D721Med (cell line): ENCODE measurements around the gene C1orf94.

Experiments
- DNase-seq: peaks from one replicate; pipeline ENCODE4 v3.0.0; 2011; ENCODE audit warnings: low spot score; ENCODE audit not compliant: insufficient read length
- FAIRE-seq: peaks from 2 replicates; lab custom pipeline; 2011; peaks lifted over from hg19 to GRCh38; lab: Jason Lieb, UNC
- CTCF ChIP-seq: IDR thresholded peaks from 2 replicates; pipeline ENCODE4 v1.5.1; 2012; ENCODE audit warnings: mild to moderate bottlenecking, control low read depth; ENCODE audit not compliant: insufficient read depth; ENCODE audit errors: missing control alignments

Gene C1orf94

GRCh38 chr1:34266127-34266951 is 89.6 kb downstream of the C1orf94 start:
- FAIRE-seq = no peak
- no peak for DNase-seq
- no peak for TF ChIP-seq CTCF

GRCh38 chr1:34267326-34267725 is 90.6 kb downstream of the C1orf94 start:
- FAIRE-seq (no peak), DNase-seq (no peak)
- no peak for TF ChIP-seq CTCF

- TF ChIP-seq CTCF = no peak
- DNase-seq = no peak
- FAIRE-seq = no peak
Measured at GRCh38 chr1:34268311-34268954, 91.7 kb downstream of the C1orf94 start.
